Hindlimb muscle (tissue), 1 donor: ENCODE data around the gene KLB. TPM values are rescaled to one million over a fixed set of nuclear protein-coding genes. Genes with fewer than 3 reads are reported as not detected.
A peak's percentile ranks its signal among the peaks of the same experiment; 100 is the strongest.

Source experiments
- DNase-seq: peaks from one replicate; pipeline ENCODE4 v3.0.0-alpha.2; 2013
- polyA plus RNA-seq: library from polyadenylated mRNA; unstranded; fragments of 120-200 nt; gene quantifications from one replicate; pipeline ENCODE4 v1.2.1, GENCODE V29; 2013; ENCODE audit not compliant: insufficient read length

Gene KLB
- polyA plus RNA-seq, 1 donor: 0.50 TPM

DNA sequence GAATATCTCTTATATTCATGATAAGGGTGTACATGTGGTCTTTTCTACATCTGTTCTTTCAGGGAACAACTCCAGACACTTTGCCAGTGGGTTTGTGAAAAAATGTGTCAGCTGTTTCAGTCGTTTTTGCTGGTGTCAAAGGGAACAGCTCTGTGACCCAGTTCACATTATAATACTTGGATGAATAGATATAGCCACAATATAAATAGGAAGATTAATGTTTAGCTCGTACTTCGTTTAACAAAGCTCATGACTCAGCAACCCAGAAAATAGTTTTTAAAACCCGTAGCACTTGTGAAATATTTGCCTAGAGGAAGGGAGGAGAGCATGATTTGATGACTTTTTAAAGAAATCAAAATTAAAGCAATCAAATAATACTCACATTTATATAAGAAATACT is 60.0 kb downstream of the KLB start:
- DNase-seq: no peak

DNA sequence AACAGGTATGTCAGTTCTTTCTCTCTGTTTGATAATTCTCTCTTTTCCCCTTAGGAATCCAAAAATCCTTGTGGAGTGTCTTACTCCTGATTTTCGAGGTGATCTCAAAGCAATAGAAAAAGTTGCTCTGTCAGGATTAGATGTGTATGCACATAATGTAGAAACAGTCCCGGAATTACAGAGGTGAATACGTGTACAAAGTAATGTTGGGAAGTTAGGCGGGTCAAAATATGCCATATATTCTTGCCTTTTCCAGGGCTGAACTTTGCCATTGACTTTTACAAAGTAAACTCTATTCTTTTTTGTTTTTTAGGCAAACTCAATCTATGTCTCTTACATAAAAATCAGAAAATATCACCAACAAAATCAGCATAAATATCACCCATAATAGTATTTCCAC is 60.7 kb downstream of the KLB start:
- DNase-seq: no peak

DNA sequence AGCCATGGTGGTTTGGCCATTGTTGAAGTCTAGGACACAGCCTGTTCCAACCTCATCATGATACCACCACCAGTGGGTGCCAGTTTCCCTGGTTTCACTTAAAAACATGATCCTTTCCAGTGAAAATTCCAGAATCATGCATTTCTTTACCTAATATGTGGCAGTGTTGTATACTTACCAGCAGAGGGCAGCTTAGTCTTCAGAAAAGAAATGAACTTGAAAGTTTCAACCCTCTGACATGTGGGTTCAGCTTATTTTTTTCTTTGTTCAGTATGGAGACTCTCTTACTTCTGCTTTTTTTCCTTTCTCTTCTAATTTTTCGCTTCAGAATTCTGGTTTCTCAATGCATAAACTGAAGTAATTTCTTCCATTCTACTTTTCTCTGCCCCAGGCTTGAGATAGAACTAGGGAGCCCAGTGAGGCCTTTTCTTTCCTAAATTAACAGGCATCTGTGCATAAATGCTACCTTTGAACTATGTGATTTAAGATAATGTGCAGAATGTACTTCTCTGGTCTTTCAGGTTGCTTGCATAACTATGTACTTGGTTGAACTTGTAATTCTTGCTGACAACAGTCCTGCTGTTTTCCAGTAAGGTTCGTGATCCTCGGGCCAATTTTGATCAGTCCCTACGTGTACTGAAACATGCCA is 62.8 kb downstream of the KLB start:
- peak; percentile 63 for DNase-seq

DNA sequence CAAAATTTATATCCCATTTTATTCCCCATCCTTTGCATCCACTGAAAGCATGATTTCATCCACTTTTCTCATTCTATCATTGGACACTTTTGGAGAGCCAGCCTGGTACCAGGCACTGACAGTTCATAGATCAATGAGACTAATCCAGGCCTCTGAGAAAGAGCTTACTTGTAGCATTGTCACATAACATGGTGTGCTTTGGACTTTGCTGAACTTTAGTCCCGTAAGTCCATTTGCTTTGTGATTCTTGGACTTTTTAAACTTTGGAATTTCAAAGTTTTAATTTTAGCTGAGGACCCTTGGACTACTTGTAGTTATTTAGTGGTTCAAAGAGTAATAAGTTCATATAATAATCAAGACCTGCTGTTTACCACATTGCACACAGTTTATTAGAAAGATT is 63.7 kb downstream of the KLB start:
- DNase-seq: no peak

DNA sequence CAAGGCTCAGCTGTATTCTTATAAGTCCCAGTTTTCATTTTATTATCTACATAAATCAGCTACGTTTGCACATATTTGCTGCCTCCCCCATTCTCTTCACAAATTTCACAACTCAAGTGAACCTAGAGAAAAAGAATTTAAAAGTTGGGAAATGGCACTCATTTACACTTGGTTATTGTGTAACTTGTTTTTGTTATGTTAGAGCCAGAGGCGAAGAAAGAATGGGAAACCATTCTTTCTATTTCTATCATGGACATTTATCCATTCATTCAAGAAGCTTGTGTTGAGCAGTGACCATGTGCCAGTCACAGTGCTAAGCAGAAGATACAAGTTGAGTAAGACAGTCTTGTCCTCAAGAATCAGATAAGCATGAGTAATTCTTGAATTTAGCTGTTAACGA is 65.7 kb downstream of the KLB start:
- no peak for DNase-seq

DNA sequence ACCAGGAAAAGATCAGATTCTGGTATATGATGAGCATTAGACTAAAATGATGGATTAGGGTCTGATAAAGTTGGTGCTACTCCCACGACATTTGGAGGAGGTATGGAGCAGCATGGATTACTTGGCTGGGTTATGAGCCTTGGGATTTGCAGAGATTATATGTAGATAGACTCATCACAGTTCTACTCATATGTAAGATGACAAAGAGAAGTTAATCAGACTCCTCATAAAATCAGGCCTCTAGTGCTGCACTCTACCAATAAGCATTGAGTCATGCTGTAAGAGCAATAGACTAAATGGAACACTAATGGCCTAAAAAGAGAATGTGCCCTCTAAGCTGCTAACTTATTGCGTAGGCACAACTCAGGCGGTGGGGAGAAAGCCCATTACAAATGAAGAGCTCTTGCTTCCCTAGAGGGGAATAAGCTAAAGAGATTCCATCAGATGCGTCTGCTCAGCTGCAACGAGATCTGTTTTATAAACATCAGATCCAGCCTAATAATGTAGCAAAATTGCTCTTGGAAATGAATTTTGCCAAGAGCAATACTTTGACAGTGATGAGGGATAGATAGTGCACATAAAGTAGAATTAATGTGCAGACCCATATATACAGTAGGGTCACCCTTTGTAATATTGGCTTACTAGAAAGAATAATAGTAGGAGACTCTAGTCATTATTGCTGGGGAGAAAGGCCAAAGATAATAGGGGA is 69.6 kb downstream of the KLB start:
- no peak for DNase-seq

DNA sequence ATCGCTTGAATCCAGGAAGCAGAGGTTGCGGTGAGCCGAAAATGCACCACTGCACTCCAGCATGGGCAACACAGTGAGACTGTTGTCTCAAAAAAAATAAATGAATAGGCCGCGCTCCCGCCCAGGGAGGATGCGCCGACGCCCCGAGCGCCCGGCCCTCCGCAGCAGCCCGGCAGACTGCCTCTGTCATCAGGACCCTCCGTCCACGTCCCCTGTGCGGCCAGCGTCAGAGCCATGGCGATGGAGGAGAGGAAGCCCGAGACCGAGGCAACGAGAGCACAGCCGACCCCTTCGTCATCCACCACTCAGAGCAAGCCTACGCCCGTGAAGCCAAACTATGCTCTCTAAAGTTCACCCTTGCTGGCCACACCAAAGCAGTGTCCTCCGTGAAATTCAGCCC is 73.5 kb downstream of the KLB start:
- DNase-seq: no peak

DNA sequence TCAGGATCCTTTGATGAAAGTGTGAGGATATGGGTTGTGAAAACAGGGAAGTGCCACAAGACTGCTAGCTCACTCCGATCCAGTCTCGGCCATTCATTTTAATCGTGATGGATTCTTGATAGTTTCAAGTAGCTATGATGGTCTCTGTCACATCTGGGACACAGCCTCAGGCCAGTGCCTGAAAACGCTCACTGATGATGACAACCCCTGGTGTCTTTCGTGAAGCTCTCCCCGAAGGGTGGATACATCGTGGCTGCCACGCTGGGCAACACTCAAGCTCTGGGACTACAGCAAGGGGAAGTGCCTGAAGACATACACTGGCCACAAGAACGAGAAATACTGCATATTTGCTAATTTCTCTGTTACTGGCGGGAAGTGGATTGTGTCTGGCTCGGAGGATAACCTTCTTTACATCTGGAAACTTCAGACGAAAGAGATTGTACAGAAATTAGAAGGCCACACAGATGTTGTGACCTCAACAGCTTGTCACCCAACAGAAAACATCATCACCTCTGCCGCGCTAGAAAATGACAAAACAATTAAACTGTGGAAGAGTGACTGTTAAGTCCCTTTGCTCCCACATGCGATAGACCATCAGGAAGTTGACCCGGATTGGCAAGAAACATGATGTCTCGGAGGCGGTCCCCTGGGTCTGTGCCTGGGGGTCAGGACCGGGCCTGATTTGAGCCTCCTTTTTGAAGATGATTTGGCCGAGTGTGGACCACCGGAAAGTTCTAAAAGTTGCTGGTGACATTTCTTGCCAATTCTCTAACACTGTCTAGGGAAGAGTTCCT is 74.4 kb downstream of the KLB start:
- no peak for DNase-seq

DNA sequence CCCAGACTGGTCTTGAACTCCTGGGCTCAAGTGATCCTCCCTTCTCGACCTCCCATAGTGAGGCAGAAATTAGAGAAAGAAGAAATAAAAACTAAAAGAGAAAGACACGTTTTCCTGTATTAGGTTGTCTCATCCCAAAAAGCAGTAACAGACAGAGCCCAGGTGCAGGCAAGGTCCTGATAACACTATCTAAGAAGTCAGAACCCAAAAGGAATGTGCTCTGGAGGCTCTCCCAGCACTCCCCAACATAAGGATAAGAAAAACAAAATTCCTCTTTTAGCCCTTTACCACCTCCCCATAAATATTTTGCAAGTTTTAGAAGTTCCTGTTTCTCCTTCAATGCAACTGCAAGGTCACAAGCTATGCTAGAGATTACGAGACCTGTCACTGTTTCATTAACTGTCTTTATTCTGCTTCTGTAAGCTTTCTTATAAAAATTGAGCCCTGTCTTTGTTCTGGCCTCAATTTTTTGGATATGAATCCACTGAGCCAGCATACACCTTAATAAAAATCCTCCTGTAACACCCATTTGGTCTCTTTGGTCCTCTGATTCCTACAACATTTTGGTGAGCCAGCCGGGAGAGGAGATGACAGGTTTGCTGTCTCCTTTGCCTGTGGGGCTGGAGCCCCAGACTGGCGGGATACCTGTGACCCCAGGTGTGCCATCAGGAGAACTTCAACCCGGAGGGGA is 78.0 kb downstream of the KLB start:
- no peak for DNase-seq

DNA sequence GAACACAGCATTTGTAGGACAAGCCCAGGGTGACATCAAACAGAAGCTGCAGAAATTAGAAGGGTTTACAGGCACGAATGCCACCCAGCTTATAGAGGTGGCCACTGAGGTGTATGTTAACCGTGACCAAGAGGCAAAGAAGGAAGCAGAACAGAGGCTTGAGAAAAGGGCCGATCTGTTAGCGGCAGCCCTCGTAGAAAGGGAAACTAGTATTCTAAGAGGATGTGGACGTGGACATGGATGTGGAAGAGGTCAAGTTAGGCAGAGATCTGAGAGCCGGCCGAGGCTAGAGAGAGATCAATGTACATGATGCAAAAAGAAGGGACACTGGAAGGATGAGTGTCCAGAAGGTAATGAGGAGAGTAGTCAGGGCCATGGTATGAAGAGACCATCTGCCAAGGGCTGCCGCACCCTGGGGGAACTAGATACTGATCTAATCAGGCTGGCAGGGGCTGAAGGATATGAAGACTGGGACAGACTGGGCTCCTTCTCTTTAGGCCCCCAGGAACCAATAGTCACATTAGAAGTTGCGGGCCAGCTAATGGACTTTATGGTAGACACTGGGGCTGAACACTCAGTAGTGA is 79.6 kb downstream of the KLB start:
- no peak for DNase-seq

DNA sequence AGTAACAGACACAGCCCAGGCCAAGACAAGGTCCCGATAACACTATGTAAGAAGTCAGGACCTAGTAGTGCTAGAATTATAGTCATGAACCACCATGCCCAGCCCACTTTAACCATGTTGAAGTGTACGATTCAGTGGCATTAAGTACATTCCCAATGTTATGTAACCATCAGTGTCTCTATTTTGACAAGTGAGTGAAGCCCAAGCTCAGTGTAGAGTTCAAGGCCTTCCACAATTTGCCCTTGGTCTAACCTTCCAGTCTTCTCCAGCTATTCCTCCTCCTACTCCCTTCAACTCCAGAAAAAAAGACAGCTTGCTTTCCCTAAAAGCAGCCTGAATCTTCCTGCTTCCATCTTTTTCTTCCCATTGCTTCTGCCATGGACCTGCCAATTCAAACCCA is 83.6 kb downstream of the KLB start:
- no peak for DNase-seq

DNA sequence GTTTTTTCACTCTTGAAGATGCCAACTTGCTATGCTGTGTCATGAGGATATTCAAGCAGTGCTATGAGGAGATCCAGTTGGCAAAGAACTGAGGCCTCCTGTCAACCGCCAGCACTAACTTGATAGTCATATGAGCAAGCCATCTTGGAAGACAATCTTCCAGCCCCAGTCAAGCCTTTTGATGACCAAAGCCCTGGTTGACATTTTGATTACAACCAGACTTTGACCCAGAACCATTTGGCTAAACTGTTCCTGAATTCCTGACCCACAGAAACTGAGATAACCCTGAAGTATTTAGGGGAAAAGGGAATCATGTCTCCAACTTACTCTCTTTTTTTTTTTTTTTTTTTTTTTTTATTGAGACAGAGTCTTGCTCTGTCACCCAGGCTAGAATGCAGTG is 87.6 kb downstream of the KLB start:
- no peak for DNase-seq

DNA sequence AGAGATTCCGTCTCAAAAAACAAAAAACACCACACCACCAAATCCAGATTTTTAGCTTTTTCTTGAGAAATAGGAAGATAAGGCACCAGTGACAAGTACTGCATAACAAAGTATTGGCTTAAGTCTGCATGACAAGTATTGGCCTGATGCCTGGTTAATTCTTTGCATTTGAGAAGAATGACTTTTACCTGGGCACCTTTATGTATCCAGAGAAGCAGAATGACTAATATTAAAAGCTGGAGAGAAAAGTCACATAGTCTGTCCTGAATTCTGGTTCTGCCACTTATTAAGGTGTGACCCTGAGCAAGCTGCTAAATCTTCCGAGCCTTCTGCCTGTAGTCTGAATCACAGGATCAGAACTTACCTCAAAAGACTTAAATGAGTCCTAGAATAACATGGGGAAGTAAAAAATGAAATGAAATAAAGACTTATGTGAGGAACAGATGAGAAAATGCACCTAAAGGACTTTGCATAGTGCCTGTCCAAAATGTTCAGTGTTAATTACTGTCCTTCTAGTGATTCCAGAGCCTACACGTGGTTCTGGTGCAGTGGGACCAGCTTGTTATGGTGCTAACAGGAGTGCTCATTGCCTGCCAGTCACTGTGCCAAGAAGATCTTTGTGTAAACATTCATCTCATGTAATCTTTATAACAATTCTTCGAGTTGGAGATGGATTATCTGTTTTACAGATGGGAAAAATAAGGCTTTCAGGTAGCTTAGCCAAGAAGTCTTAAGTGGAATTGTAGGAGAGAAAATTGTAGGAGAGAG is 88.9 kb downstream of the KLB start:
- peak; percentile 13 for DNase-seq

DNA sequence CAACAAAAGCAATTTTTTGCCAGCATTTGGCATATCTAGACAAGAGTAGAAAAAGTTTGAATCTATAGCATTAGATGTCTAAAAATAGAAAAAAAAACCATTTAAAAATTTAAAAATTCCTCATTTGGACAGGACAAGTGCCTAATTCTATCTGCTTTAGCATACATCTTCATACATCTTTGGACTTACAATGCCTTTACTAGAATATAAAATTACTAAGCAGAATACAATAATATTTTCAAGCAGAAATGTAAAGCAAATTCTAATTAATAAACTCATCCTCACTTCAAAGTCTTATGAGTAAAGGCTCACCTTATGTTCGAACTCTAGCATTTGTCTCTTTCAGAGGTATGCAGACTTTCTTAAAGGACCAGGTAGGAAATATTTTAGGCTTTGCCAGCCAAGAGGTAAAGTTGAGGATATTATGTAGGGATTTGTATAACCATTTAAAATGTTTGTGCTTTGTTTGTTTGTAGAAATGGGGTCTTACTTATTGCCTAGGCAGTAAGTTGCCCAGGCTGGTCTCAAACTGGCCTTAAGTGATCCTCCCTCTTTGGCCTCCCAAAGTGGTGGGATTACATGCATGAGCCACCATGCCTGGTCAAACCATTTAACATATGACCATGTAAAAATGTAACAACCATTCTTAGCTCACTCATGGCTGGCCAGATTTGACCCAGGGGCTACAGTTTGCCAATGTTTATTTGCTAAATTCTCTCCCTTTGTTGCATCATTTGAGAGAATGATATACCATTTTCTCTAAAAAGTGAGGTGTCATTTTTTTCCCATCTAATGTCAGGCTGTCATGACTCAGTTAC is 91.4 kb downstream of the KLB start:
- no peak for DNase-seq

DNA sequence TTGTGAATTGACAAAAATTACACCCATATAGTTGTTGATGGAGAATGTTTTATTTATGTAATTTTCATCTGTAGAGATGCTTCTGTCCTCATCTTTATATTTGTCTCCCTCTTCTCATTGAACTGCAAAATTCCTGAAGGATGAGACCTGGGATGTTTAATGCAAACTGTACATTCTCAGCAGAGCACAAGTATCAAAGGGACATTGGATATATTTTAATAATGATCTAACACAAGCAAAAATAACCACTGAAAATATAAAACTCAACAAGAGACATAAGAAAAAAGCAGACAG is 91.9 kb downstream of the KLB start:
- no peak for DNase-seq

Other genes with a start within 250 kb of the KLB start
- 21.7 TPM for gene WDR19, start 224.4 kb upstream of the KLB start, polyA plus RNA-seq
- 29.6 TPM for gene RFC1, start 40.6 kb upstream of the KLB start, polyA plus RNA-seq
- gene RPL9, start 52.0 kb downstream of the KLB start, polyA plus RNA-seq: 704 TPM
- 30.1 TPM for gene LIAS, start 52.1 kb downstream of the KLB start, polyA plus RNA-seq
- 39.9 TPM for gene UGDH, start 120.5 kb downstream of the KLB start, polyA plus RNA-seq
- gene SMIM14, start 231.9 kb downstream of the KLB start, polyA plus RNA-seq: 15.0 TPM